GM12891 (cell line): ENCODE measurements around the gene LMNA. TPM values are rescaled to one million over a fixed set of nuclear protein-coding genes. Genes with fewer than 3 reads are reported as not detected.
"Not testable (repeated sequence)": the region's sequence is repeated elsewhere in the genome, so short reads cannot be mapped to it uniquely, and the experiment has no call there.

Source experiments
- DNase-seq: peaks from one replicate; pipeline ENCODE4 v3.0.0; 2011; ENCODE audit warnings: low spot score; ENCODE audit not compliant: insufficient read length
- FAIRE-seq: peaks from 2 replicates; lab custom pipeline; 2011; peaks lifted over from hg19 to GRCh38; lab: Jason Lieb, UNC
- PAX5 ChIP-seq: IDR thresholded peaks from 2 replicates; pipeline ENCODE4 v1.6.1; 2011; ENCODE audit warnings: low read length, moderate library complexity, mild to moderate bottlenecking; ENCODE audit not compliant: insufficient read depth, severe bottlenecking
- POLR2A ChIP-seq: IDR thresholded peaks from 2 replicates; pipeline ENCODE4 v1.6.1; 2011; ENCODE audit warnings: low read depth, low read length, control low read depth
- POLR2AphosphoS5 ChIP-seq: IDR thresholded peaks from 2 replicates; pipeline ENCODE4 v1.6.1; 2011; ENCODE audit warnings: low read depth, low read length, control low read depth
- POU2F2 ChIP-seq: IDR thresholded peaks from 2 replicates; pipeline ENCODE4 v1.6.1; 2011; ENCODE audit warnings: low read depth, mild to moderate bottlenecking, control low read depth, low read length, moderate library complexity
- SPI1 ChIP-seq: IDR thresholded peaks from 2 replicates; pipeline ENCODE4 v1.6.1; 2011; ENCODE audit warnings: low read depth, low read length, control low read depth
- TAF1 ChIP-seq: IDR thresholded peaks from 2 replicates; pipeline ENCODE4 v1.6.1; 2011; ENCODE audit warnings: low read depth, low read length, control low read depth
- polyA plus RNA-seq: library from polyadenylated mRNA; unstranded; fragments of >200 nt; gene quantifications from one replicate; pipeline ENCODE4 v1.2.1, GENCODE V29; 2012; ENCODE audit warnings: low read depth, missing spikeins, inconsistent platforms; ENCODE audit not compliant: missing spikeins

The LMNA gene
- polyA plus RNA-seq, result 70.7 TPM

GRCh38 chr1:156114101-156114918 lies at the start of gene LMNA:
Gene LMNA (plus strand): TSS chr1:156114711. CDS start chr1:156114919, 208 bp downstream.
- TF ChIP-seq SPI1 (no peak), TAF1 (0 out of 2 replicates have a peak, but pooled peaks have one; percentile 70), POLR2A (peak; percentile 78), POLR2AphosphoS5 (peak; percentile 67; the same call in 1 of the 2 replicates), PAX5 (no peak), POU2F2 (no peak)
- FAIRE-seq (peak; percentile 41), DNase-seq (peak; percentile 64)

GRCh38 chr1:156065212-156065611 lies 49.3 kb upstream of the LMNA start:
- TF ChIP-seq SPI1 (no peak), POLR2AphosphoS5 (no peak), PAX5 (no peak), POU2F2 (no peak), TAF1 (no peak), POLR2A (no peak)
- FAIRE-seq (no peak), DNase-seq (no peak)

GRCh38 chr1:156065871-156066270 lies 48.6 kb upstream of the LMNA start:
- no peak for TF ChIP-seq PAX5
- no peak for TF ChIP-seq TAF1
- no peak for TF ChIP-seq POLR2AphosphoS5
- no peak for TF ChIP-seq SPI1
- no peak for TF ChIP-seq POLR2A
- no peak for TF ChIP-seq POU2F2
- DNase-seq (no peak), FAIRE-seq (no peak)

DNA sequence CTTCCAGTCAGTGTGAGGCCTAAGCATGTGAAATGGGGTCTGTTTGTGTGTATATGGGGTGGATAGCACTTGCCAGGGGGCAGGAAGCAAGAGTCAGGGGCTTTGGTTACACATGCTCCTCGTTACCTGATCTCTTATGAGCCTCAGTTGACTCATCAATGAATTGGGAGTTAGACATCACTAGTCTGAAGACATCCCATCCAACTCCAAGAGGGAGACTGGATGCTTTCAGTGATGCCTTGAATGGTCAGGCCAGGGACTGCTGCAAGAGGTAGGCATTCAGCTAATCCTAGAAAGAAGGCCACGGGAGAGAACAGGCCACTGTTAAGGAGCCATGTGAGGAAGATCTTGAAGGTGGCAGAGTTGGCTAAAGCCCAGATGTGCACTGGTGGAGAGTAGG lies 47.2 kb upstream of the LMNA start:
- FAIRE-seq (no peak), DNase-seq (no peak)
- TF ChIP-seq POU2F2 (no peak), TAF1 (no peak), PAX5 (no peak), SPI1 (no peak), POLR2A (no peak)

DNA sequence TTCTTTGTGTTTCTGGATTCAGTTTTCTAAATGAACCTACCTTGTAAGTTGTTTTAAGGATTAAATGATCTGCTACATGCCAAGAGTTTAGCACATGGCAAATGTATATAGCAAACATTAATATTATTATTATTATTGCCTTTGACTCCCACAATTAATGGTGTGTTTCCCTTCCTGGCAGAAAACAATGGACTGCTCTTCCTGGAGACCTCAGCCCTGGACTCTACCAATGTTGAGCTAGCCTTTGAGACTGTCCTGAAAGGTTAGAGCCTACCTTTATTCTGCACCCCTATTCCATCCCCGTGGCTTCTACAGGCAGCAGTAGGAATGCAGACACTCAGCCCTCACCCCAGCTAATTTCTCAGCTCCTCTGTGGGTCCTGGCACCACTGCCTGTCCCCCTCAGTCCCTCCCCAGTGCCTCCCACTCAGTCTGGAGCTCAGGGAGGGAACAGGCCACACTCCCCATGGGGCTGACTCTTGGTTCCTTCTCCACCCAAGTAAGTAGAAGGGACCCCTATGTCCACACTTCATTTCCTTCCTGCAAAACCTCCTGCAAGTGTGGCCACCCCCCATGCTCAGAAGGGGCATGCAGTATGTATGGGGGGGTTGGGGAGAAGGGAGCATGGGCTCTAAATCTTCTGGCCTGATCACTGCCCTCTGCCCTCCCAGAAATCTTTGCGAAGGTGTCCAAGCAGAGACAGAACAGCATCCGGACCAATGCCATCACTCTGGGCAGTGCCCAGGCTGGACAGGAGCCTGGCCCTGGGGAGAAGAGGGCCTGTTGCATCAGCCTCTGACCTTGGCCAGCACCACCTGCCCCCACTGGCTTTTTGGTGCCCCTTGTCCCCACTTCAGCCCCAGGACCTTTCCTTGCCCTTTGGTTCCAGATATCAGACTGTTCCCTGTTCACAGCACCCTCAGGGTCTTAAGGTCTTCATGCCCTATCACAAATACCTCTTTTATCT lies 44.7 kb upstream of the LMNA start:
- DNase-seq (no peak), FAIRE-seq (no peak)
- TF ChIP-seq POU2F2 (no peak), TAF1 (no peak), SPI1 (no peak), POLR2A (no peak), PAX5 (no peak), POLR2AphosphoS5 (no peak)

DNA sequence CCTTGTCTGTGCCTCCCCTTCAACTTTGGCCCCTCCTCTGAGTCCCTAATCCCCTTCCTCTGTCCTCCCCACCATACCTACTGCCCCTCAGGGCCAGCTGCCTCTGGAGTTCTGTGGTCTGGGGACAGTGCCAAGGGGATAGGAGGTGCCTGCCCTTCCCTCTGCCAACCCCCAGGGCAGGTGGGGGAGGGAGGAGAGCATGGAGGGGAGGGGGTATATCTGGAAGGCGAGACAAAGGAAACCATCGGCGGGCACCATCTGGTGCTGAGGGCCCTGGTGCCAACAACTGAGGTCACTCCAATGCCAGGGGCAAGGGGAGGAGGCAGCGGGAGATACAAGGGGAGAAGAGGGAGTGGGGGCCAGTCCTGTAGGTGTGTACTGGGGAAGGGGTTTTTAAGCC lies 44.0 kb upstream of the LMNA start:
- DNase-seq (no peak), FAIRE-seq (no peak)
- no peak for TF ChIP-seq SPI1

DNA sequence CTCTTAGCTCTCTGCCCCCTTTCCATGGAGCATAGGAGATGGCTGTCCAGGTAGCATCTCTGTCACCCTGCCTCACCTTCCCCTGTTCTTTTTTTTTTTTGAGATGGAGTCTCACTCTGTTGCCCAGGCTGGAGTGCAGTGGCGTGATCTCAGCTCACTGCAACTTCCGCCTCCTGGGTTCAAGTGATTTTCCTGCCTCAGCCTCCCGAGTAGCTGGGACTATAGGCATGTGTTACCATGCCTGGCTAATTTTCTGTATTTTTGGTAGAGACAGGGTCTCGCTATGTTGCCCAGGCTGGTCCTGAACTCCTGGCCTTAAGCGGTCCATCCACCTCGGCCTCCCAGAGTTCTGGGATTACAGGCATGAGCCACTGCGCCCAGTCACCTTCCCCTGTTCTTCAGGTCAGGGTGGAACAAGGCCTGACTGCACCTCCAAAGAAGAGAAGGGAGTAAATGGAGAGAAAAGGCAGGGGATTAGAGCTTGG lies 43.1 kb upstream of the LMNA start:
- not testable (repeated sequence) for FAIRE-seq, DNase-seq

DNA sequence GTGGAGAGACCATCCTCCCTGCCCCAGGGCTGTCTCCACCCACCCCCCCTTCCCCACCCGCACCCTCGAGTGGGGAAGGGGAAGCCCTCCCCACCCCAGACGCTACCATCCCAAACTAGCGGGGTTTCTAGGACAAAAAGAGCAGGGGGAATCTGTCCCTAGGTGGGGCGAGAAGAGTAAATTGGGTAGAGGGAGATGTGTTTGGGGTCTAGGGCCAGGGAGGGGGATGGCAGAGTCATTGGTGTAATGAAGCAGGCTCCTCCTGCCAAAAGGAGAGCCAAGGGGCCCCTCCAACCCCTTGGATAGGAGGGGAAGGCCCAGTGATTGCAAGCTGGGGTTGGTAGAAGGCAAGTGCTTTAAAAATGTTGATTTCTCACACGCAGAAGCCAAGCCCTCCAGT lies 42.3 kb upstream of the LMNA start:
- DNase-seq, result no peak
- no peak for TF ChIP-seq TAF1
- no peak for TF ChIP-seq POU2F2
- FAIRE-seq, result no peak

GRCh38 chr1:156073110-156073687 lies 41.3 kb upstream of the LMNA start:
- TF ChIP-seq PAX5 (no peak), POU2F2 (no peak)
- DNase-seq (no peak), FAIRE-seq (no peak)

GRCh38 chr1:156073740-156074139 lies 40.8 kb upstream of the LMNA start:
- no peak for FAIRE-seq
- TF ChIP-seq SPI1 (no peak), PAX5 (no peak), POLR2AphosphoS5 (no peak), POLR2A (no peak), POU2F2 (no peak), TAF1 (no peak)
- DNase-seq, result no peak
